ENCODE measurements around the gene IMMP2L.

The IMMP2L gene

DNA sequence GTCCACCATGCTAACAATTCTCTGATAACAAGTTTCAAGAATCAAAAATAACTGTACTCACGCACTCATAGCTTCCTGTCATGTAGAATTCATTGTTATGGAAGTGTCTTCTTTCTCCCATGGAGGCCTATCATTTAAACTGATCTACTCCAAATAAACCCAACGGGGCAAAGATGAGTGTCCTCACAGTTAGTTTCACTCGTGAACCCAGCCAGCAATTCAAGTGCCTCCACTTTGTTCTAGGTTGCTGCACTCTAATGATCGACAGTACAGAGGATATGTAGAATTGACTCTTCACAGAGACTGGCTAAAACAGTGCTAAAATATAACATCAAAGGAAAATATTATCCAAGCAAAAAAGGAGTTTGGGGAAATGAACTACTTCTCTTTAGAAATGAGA, 360.0 kb downstream of the IMMP2L start:
- no peak for DNase-seq

DNA sequence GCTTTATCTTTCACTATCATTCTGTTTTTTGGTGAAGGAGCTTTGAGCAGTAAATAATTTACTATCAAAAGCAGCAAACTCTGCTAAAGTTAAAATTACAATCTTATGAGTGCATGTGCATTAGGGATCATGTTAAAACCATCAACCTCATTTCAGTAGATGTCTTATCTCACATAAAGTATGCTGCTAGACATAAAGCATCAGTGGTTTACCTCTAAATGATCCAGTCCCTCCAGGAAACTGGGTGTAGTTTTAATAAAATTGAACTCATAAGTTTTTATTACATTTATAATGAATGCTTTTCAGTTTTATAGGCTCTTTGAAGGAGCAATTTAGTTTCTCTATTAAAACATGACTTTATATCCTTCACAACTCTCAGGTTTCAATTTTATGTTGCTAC, 362.6 kb downstream of the IMMP2L start:
- no peak for DNase-seq

DNA sequence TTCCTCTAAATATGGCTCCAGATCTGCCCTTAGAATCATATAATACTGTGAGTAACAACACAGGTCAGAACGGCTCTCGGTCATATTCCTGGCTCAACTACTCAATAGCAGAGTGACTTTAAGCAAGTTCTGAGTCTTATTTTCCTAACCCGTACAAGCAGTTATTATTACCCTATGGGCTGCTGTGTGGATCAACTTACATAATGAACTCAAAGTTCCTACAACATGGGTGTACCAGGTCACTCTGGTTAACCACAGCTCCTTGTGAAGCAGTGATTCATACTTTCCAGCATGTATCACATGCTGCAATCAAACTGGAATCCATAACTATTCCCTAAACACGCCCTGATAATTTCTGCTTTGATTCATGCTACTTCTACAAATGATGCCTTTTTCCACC, 364.0 kb downstream of the IMMP2L start:
- no peak for DNase-seq

DNA sequence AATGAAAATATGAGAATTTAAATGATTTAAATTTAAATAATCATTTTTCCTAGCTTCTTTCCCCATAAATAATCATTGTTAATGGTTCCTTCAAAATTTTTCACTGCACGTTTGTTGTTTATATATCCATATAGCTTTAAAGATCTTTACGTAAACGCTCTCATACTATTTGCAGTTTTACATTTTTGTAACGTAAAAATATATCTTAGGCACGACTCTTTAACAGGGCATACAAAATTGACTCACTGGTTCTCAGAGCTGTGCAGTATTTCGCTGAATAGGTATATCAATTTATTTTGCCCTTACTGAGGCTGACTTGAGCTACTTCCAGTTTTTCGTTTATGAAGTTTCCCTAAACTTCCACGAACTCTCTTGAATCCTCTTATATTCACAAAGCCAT, 365.6 kb downstream of the IMMP2L start:
- no peak for DNase-seq

DNA sequence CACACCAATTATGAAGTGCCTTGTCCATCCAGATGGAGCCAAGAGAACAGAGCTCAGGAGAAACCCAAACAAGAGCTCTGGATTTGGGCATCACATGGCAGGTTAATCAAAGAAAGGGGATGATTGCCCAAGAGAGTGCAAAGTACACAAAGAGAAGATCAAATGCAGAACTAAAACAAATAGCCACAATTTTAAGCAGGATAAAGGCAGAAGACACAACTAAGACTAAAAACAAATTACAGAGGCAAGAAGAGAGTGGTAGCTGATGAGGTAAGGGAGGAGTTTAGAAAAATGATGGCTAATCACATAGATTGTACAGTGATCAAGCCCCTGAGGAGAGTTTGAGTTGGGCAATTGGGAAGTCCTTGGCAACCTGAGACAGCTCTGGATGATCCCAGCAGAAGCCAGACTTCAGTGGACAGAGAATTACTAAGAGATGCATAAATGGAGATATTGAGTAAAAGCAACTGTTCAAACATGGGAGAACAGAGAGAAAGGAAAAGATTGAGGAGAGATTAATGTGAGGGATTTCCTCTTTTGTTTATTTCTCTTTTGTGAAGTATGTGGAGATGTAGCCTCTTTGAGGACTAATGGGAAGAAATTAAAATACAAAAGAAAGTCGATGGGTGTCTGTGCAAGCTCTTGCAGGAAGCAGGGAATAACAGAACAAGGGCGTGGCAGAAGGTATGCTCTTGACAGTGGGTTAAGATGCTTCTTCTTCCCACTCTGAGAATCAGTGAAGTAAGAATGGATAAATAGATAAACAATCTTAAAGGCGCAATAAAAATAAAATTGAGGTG, 369.5 kb downstream of the IMMP2L start:
- no peak for DNase-seq

DNA sequence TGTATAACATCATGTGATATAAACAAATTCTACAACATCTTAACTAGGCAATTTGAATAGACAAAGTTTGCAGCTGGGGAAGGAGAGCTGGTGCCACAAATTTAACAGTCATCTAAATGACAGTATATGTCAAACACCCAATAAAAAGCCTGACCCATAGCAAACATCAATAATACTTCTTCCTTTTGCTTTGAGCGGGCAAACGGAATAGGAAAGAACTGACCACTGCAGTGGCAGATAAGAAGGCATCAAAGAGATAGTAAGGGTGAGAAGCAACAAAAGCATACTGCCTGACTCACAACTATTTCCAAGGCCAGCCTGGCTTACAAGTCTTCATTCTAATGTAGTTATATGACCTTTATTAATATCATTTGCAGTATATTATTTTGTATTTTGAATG, 371.5 kb downstream of the IMMP2L start:
- DNase-seq: no peak

DNA sequence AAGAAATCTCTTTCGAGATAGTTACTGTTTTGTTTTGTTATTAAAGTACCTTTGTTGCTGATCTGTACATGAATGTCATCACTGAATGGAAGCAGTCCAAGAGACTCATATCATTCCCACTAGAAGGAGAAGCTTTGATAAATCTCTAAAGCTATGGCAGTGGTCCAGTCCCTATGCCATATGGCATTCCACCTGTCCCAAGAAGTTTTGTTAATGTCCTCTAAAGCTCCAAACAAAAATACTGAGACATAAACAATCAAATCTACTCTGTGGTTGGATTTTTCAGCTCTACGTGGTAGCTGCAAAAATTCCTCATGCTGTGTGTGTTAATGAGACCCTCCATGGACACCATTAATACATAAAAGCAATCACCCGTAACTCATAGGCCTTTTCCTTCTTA, 377.3 kb downstream of the IMMP2L start:
- no peak for DNase-seq

DNA sequence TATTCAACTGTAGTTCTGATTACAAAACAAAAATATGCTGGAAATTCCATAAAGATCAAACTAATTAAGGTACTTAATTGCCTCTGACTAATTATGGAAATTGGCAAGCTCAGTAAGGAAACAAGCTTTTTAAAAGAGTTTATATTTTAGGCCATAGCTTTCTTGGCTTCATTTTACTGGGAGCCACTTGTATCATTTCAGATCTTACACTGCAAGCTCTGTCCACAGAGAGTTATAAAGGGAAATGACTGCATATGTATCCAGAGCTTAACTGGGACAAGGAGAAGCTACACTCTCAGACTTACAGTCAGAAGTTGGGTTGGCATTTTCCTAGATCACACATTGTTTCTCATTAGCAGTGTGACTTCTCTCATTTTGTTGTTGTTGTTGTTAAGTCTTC, 379.0 kb downstream of the IMMP2L start:
- DNase-seq: no peak

DNA sequence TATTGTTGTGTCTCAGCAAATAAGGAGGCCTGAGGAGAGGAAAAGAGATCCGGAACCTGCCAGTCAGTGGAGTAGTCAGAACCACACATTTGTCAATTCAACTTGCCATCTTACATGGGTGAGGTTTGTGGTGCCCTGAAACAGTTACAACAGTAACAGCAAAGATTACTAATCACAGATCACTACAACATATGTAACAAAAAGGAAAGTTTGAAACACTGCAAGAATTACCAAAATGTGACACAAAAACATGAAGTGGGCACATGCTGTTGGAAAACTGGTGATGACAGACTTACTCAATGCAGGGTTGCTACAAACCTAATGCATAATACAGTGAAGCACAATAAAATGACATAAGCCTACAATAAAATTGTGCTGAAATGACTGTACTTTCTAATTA, 382.0 kb downstream of the IMMP2L start:
- DNase-seq: no peak

DNA sequence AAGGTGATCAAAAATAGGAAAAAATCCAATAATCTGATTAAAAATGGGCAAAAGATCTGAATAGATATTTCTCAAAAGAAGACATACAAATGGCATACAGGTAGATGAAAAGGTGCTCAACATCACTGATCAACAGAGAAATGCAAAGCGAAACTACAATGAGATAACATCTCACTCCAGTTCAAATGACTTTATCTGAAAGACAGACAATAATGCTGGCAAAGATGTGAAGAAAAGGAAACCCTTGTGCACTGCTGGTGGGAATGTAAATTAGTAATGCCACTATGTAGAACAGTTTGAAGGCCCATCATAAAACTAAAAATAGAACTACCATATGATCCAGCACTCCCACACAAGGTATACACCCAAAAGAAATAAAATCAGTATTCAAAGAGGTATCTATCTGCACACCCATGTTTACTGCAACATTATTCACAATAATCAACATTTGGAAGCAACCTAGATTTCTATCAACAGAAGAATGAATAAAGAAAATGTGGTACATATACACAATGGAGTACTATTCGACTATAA, 386.3 kb downstream of the IMMP2L start:
- no peak for DNase-seq

DNA sequence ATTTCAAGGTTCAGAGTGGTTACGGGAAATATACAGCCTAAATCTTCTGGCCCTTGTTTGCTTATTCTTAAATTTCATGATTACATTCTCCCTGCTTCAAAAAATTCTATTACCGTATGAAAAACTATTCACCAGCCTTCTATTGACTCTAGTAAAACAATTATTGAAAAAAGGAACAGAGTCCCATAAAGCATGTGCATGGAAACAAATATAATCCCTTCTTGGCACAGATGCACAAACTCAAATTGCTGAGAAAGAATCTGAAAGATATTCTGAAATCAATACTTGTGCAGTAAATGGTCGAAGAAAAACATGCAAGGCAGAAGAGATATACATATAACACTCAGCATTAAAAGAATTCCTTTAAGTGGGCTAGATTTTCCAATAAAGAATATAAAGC, 387.8 kb downstream of the IMMP2L start:
- no peak for DNase-seq

DNA sequence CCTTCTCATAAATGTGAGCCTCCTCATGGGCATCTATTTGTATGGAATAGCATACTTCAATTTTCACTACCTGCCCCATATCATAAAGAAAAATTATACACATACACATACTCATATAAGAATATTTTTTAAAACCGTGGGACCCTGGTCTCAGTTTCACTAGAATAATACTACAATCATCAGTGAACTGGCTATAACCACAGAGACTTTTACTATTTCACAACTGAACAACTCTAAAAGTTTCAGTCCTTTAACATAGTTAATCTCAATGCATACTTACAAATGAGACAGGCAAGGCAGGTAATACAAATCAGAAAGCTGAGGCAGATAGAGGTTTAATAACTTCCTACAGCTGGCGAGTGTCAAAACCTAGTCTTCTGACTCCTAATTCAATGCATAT, 388.3 kb downstream of the IMMP2L start:
- DNase-seq: no peak

DNA sequence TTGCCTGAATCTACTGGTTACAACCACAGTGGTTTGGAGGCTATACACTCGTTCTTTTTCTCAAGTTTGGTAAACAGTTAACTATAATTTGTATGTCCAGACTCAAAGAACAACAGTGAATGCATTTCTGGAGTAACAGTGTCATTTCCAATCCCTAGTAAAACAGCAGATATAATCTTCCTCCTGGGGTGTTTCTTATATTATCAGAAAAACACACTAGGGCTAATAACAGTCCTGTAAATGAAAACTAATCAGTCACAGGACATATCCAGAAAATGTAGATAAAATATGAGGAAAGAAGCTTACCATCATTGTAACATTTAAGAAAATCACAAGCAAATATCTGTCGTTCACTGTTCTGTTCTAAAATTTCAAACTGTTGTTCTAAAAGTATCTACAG, 388.8 kb downstream of the IMMP2L start:
- no peak for DNase-seq

DNA sequence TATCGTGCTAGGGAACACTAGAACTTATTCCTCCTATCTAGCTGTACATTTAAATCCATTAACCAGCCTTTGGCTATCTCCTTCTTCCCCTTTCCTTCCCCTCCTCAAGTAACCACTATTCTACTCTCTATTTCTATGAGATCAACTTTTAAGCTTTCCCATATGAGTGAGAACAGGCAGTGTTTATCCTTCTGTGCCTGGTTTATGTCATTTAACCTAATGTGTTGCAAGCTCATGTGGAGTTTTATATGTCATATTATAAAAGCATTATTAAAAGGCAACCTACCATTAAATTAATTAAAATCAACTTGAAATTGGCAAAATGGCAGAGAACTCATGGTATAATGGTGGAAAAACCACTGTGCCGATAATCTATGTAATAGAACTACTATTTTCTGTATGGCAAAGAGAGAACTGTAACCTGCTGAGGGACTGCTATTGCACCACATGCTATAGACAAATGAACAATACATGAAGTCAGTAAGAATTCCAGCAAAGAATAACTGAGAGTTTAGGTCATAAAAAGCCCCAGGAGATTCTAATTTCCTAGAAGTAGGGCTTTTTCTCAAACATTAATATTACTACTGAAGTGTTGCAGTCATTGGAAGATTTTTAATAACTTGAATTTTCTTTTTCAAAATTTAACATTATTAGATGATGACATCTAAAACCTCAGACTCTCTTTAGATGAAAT, 389.6 kb downstream of the IMMP2L start:
- no peak for DNase-seq

DNA sequence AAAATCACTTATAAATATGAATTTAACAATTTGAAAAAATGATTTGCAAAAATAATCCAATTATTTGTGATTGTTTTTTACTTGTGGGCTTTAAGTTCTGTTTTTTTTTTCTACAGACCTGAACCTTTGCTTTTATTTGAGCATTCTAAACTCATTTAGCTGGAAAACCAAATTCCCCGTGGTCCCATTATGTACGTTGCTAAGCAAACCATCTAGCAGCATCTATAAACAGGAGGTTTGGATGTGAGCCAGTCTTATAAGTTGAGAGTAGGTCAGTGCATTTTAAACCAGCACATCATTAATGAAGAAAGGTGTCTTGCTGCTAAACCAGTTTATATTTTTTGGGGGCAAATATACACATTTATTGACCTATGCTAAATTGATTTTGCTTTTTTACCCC, 394.1 kb downstream of the IMMP2L start:
- no peak for DNase-seq

DNA sequence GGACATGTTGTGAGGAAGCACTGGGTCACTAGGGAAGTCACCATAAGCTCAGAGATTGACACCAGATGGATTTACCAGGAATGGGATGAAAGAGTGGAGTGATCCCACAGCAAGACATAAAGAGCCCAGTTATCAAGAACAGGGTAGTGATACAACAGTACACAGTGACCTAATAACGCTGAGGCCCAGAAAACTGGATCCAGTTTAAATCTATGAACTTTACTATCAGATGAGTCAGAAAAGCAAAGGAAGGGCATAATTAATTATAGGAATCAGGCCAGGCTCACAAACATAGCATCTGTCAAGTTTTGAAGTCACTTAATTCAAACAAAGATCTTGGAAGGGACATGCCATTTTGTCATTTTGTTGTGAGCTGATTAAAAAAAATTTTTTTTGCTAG, 397.9 kb downstream of the IMMP2L start:
- no peak for DNase-seq

DNA sequence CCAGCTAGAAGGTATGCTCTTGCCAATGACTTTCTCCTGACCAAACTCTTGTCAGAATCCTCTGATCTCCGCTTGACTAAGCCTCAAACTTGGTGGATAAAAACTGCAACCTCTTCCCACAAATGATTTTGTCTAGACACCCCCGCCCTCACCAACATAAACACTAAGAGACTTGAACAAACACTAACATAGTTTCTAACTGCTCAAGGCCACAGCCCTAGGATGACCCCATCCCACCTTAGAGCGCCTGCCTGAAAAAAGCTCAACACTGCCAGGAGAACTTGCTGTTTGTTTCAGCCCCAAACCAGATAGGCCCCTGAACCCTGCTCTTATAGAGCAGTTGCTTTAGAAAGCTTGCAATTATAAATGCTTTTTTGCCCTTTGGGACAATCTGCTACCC, 399.6 kb downstream of the IMMP2L start:
- DNase-seq: no peak

DNA sequence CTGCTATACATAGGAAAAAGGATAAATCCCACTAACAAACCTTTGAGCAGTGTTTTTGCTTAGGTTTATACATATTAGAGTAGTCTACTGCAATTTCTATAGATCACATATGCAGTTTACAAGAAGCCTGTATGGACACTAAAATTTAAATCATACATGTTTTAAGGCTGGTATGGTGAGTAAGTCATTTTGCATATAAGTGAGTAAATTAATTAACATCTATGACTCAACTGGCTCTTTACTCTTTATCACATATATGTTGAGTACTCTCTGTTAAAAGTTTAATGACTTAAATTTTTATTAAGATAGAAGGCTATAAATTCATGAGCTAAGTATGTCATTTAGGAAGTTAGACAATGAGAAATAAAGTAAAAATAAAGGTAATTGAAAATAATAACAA, 402.0 kb downstream of the IMMP2L start:
- DNase-seq: no peak

DNA sequence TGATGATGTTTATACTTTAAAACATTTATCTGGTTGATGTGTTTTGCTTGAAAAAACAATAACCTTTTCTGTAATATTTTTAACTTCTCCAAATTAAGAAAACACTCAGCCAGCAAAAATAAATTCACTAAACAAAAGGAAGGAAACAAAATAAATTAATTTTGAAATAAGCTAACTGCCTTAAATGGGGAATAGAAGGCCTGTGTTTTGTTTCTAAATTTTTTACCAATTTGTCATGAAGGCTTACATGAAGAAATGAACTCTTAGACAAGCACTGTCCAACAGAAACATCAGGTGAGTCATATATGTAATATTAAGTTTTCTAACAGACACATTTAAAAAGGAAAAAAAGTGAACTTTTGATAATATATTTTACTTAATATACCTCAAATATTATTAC, 402.9 kb downstream of the IMMP2L start:
- DNase-seq: no peak

DNA sequence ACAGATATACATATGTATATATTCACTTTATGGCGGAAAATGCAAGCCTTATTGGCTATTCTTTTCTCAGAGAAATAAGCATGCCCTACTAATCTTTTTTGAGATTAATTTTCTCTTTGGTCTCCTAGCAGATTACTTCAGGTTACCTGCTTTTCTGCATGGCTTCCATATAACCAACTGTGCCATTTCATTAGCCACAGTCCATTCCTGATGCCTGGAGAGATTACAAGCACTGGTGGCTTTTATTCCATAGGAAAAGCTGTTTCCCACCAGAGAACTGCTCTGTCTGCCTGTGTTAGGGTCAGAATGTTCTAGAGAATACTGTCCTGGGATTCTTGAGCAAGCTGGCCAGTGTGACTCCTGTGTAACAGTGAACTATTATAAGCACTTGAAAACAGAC, 411.6 kb downstream of the IMMP2L start:
- DNase-seq: no peak

DNA sequence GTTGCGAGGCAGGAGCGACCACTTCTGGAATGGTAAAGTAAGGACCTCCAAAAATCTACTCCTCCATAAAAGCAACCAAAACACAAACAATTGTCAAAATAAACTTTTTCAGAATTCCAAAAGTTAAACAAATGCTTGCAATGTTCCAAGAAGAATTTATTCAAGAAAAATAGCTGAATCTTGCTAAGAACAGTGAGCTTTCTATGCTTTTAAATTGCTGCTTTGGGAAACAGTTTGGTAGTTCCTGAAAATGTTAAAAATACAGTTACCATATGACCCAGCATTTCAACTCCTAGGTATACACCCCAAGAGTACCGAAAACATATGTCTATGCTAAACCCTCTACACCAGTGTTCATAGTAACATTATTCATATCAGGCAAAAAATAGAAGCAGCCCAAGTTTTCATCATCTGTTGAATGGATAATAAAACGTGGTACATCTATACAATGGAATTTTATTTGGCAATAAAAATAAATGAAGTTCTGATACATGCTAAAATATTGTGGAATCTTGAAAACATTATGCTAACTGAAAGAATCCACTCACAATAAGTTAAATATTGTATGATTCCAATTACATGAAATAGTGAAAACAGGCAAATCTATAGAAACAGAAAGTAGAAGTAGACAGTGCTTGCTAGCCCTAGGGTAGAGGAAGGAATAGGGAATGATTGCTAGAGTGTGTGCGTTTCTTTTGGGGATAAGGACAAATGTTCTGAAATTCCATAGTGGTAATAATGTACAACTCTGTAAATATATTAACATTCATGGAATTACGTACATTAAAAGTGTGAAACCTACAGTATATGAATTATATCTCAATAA, 414.4 kb downstream of the IMMP2L start:
- DNase-seq: no peak

DNA sequence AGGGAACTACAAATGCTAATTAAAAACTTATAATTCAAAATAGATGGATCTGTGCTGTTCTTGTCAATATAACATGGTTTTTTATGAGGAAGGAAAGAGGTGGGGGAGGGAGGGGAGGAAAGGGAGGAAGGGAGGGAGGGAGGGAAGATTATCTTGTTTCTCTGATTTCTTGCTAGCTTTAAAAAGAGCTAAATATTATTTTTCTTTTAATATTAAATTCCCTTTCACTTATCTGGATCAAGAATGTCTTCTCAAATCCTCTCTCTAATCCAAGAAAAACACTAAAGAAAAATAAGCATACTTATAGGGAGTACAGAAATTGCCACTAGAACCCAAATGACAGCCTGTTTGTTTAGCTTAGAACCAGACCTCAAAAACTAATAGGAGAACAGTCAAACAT, 416.2 kb downstream of the IMMP2L start:
- DNase-seq: no peak

DNA sequence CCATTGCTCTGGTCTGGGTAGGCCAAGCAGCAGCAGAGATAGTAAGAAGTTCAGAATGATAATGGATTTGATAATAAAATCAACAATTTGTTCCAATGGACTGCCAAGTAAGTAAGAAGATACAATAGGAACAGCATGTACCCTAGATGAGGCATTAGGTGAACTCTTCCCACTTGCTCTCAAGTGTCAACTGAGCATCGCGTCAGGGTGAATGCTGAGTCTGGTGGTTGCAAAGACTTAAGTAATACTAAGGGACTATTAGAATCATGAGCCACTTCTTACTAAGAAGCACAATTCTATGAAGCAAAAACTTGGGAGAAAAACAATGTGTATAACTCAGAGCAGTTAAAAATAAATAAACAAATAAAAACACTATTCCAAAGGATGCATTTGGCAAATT, 416.8 kb downstream of the IMMP2L start:
- no peak for DNase-seq

Data from CD4-positive, alpha-beta T cell treated with Interleukin-17A for 1 hour (primary cell).